Chondrocyte (in vitro differentiated cells): ENCODE measurements around the gene CHSY1. TPM values are rescaled to one million over a fixed set of nuclear protein-coding genes. Genes with fewer than 3 reads are reported as not detected.

Experiments used
- DNase-seq: peaks from one replicate; pipeline ENCODE4 v3.0.0; 2021; ENCODE audit warnings: mixed read lengths, low spot score
- H3K27ac Mint-ChIP-seq: one replicate; pipeline ENCODE4 v1.8.0; 2021; ENCODE audit warnings: mild to moderate bottlenecking, moderate library complexity, mixed read lengths; ENCODE audit not compliant: unreplicated experiment
- H3K27me3 Mint-ChIP-seq: 2 replicates; pipeline ENCODE4 v1.8.0; 2021; ENCODE audit warnings: low read depth, mixed read lengths
- H3K36me3 Mint-ChIP-seq: 2 replicates; pipeline ENCODE4 v1.8.0; 2021; ENCODE audit warnings: low read depth, mixed read lengths
- H3K4me1 Mint-ChIP-seq: 2 replicates; pipeline ENCODE4 v1.8.0; 2021; ENCODE audit warnings: low read depth, mild to moderate bottlenecking, mixed read lengths
- H3K4me3 Mint-ChIP-seq: one replicate; pipeline ENCODE4 v1.8.0; 2021; ENCODE audit warnings: mild to moderate bottlenecking, moderate library complexity, mixed read lengths; ENCODE audit not compliant: unreplicated experiment
- H3K9me3 Mint-ChIP-seq: 2 replicates; pipeline ENCODE4 v1.8.0; 2021; ENCODE audit warnings: low read depth, mixed read lengths
- CTCF ChIP-seq: fragments of 200-600 bp; sonication (generic); IDR thresholded peaks from 2 replicates; pipeline ENCODE4 v1.5.0; 2021; ENCODE audit warnings: antibody characterized with exemption, mild to moderate bottlenecking, moderate library complexity
- total RNA-seq: library from RNA; stranded (reverse); gene quantifications from 3 replicates; pipeline ENCODE4 v1.2.1, GENCODE V29; 2021

Gene CHSY1
- total RNA-seq, 1 donor from 2014 or later: 60.9 TPM

- no peak for DNase-seq
- Mint-ChIP-seq H3K27ac (peak overlapping the region; percentile 45), H3K27me3 (no peaks in the 10 kb centered on the region), H3K36me3 (no peaks in the 10 kb centered on the region), H3K4me3 (no peak overlapping the region), H3K9me3 (no peaks in the 10 kb centered on the region), H3K4me1 (peaks cover 61% of the 10 kb centered on the region)
- no peak for TF ChIP-seq CTCF
Measured at GRCh38 chr15:101209285-101209845, 42.5 kb downstream of the CHSY1 start.

GRCh38 chr15:101207867-101208288, 44.0 kb downstream of the CHSY1 start:
- no peaks in the 10 kb centered on the region for H3K36me3 Mint-ChIP-seq
- H3K27ac Mint-ChIP-seq: no peak overlapping the region
- peaks cover 72% of the 10 kb centered on the region for H3K4me1 Mint-ChIP-seq
- no peak overlapping the region for H3K4me3 Mint-ChIP-seq
- no peaks in the 10 kb centered on the region for H3K27me3 Mint-ChIP-seq
- TF ChIP-seq CTCF: no peak
- H3K9me3 Mint-ChIP-seq: no peaks in the 10 kb centered on the region
- DNase-seq: no peak

GRCh38 chr15:101206176-101206591, 45.7 kb downstream of the CHSY1 start:
- no peak for TF ChIP-seq CTCF

GRCh38 chr15:101204739-101205535, 46.9 kb downstream of the CHSY1 start:
- H3K27me3 Mint-ChIP-seq: no peaks in the 10 kb centered on the region
- no peak for TF ChIP-seq CTCF
- H3K4me1 Mint-ChIP-seq: peaks cover 79% of the 10 kb centered on the region
- H3K4me3 Mint-ChIP-seq: no peak overlapping the region
- no peaks in the 10 kb centered on the region for H3K36me3 Mint-ChIP-seq
- no peaks in the 10 kb centered on the region for H3K9me3 Mint-ChIP-seq
- DNase-seq: no peak
- no peak overlapping the region for H3K27ac Mint-ChIP-seq

More at GRCh38 chr15:101206176-101206591, 45.7 kb downstream of the CHSY1 start:
- peak overlapping the region; percentile 91 for H3K27ac Mint-ChIP-seq
- no peak overlapping the region for H3K4me3 Mint-ChIP-seq
- no peaks in the 10 kb centered on the region for H3K36me3 Mint-ChIP-seq
- H3K27me3 Mint-ChIP-seq: no peaks in the 10 kb centered on the region
- no peak for DNase-seq
- H3K9me3 Mint-ChIP-seq: no peaks in the 10 kb centered on the region
- peaks cover 78% of the 10 kb centered on the region for H3K4me1 Mint-ChIP-seq

DNA sequence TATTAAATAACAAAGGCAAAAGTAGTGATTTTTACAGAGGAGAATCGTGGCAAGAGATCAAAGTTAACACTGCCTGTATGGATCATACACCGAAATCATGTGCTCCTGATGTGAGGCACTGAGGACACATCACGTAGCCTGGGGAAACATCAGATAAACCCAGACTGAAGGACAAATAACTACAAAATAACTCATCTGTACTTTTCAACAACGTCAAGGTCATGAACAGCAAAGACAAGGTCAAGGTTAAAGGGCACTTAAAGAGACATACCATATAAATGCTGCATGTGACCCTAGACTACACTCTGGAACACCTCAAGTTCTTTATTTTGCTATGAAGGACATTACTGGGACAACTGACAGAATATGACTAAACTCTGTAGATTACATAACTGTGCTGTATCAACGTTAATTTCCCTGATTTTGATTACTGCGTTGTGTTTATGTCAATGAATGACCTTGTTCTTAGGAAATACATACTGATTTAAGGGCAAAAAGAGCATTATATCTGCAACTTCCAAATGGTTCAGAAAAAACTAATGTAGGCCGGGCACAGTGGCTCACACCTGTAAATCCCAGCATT, 48.1 kb downstream of the CHSY1 start:
- Mint-ChIP-seq H3K36me3 (no peaks in the 10 kb centered on the region), H3K27ac (no peak overlapping the region), H3K4me3 (no peak overlapping the region), H3K27me3 (no peaks in the 10 kb centered on the region), H3K4me1 (peaks cover 79% of the 10 kb centered on the region), H3K9me3 (no peaks in the 10 kb centered on the region)
- no peak for TF ChIP-seq CTCF
- DNase-seq: no peak
